Stimulated activated CD4-positive, alpha-beta T cell treated with anti-CD3 and anti-CD28 coated beads, Interleukin-15, amount 100 ng/mL, for 1 hour (primary cell): Measurements from ENCODE around the gene PJVK.
"Not testable (repeated sequence)": the region's sequence is repeated elsewhere in the genome, so short reads cannot be mapped to it uniquely, and the experiment has no call there.

Source experiments
- DNase-seq, 2 donors: peaks; one replicate each; pipeline ENCODE4 v3.0.0-alpha.2; 2020; ENCODE audit warnings: low read depth in 1 of 2, low spot score in 1 of 2

Gene PJVK

GRCh38 chr2:178450774-178451525 is at the start of gene PJVK, which contains the start of gene PRKRA:
PJVK (plus strand) TSS chr2:178451378; CDS start chr2:178453410, 2,032 bp downstream.
PRKRA (minus strand) TSS chr2:178451175; CDS start chr2:178451030, 145 bp downstream.
- peak; percentile 90 to 96 for DNase-seq

GRCh38 chr2:178401994-178402437 is 49.2 kb upstream of the PJVK start:
- no peak for DNase-seq

- no peak for DNase-seq
These were observed 47.4 kb upstream of the PJVK start for GRCh38 chr2:178403671-178404306.

- no peak for DNase-seq
These were observed 46.8 kb upstream of the PJVK start for GRCh38 chr2:178404368-178404767.

GRCh38 chr2:178409261-178409660 is 41.9 kb upstream of the PJVK start:
- no peak for DNase-seq

- no peak for DNase-seq
These were observed 39.1 kb upstream of the PJVK start for GRCh38 chr2:178412047-178412446.

GRCh38 chr2:178412453-178412852 is 38.7 kb upstream of the PJVK start:
- not testable (repeated sequence) for DNase-seq

- DNase-seq: peak; percentile 50 to 58
These were observed 37.5 kb upstream of the PJVK start for GRCh38 chr2:178413472-178414265.

GRCh38 chr2:178414266-178415247 is 36.6 kb upstream of the PJVK start:
- DNase-seq: peak; percentile 40 to 51

GRCh38 chr2:178415979-178416378 is 35.2 kb upstream of the PJVK start:
- DNase-seq: no peak

- no peak for DNase-seq
These were observed 33.3 kb upstream of the PJVK start for GRCh38 chr2:178417916-178418315.

- DNase-seq: no peak
These were observed 32.8 kb upstream of the PJVK start for GRCh38 chr2:178418426-178418825.

- no peak for DNase-seq
These were observed 32.1 kb upstream of the PJVK start for GRCh38 chr2:178419123-178419522.

- DNase-seq: no peak
These were observed 30.6 kb upstream of the PJVK start for GRCh38 chr2:178420463-178420999.

GRCh38 chr2:178422097-178422496 is 29.1 kb upstream of the PJVK start:
- no peak for DNase-seq

- DNase-seq: not testable (repeated sequence)
These were observed 27.4 kb upstream of the PJVK start for GRCh38 chr2:178423746-178424145.

GRCh38 chr2:178425255-178425827 is 25.8 kb upstream of the PJVK start:
- DNase-seq: no peak

- no peak for DNase-seq
These were observed 24.8 kb upstream of the PJVK start for GRCh38 chr2:178426388-178426787.

GRCh38 chr2:178427458-178427857 is 23.7 kb upstream of the PJVK start:
- no peak for DNase-seq

GRCh38 chr2:178428396-178428806 is 22.8 kb upstream of the PJVK start:
- no peak for DNase-seq
